HL-60 (cell line): ENCODE data around the gene RASSF8.

Experiments
- REST ChIP-seq: IDR thresholded peaks from 2 replicates; pipeline ENCODE4 v1.6.1; 2012; ENCODE audit warnings: low read depth; ENCODE audit not compliant: insufficient replicate concordance
- SPI1 ChIP-seq: IDR thresholded peaks from 2 replicates; pipeline ENCODE4 v1.6.1; 2012; ENCODE audit warnings: low read depth, mild to moderate bottlenecking, borderline replicate concordance
- TF ChIP-seq, protein P1 (sequence below): IDR thresholded peaks from one replicate; pipeline ENCODE4 v1.5.1; 2011; ENCODE audit warnings: low read length, control low read depth, inconsistent platforms; ENCODE audit not compliant: insufficient read depth

DNA sequence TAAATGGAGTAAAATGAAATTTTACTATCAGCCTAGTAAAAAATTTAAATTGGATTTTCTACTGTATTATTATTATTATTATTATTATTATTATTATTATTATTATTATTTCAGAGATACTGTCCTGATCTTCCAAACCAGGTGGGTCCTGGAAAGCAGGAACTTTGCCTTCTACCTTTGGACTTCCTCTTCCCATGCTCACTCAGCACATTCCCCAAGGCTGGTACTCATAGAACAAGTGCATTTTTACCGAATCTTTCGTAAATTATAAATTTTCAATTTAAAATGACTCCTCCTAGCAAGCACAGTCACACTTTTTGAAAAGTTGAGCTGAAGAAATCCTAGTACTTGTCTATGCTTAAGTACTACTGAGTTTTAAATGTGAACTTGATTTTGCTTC is 136.7 kb downstream of the RASSF8 start:
- TF ChIP-seq, protein P1, sequence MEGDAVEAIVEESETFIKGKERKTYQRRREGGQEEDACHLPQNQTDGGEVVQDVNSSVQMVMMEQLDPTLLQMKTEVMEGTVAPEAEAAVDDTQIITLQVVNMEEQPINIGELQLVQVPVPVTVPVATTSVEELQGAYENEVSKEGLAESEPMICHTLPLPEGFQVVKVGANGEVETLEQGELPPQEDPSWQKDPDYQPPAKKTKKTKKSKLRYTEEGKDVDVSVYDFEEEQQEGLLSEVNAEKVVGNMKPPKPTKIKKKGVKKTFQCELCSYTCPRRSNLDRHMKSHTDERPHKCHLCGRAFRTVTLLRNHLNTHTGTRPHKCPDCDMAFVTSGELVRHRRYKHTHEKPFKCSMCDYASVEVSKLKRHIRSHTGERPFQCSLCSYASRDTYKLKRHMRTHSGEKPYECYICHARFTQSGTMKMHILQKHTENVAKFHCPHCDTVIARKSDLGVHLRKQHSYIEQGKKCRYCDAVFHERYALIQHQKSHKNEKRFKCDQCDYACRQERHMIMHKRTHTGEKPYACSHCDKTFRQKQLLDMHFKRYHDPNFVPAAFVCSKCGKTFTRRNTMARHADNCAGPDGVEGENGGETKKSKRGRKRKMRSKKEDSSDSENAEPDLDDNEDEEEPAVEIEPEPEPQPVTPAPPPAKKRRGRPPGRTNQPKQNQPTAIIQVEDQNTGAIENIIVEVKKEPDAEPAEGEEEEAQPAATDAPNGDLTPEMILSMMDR: no peak
- TF ChIP-seq SPI1 (no peak), REST (no peak)
